ENCODE results near the gene TGFBR3. TPM values are rescaled to one million over a fixed set of nuclear protein-coding genes. Genes with fewer than 3 reads are reported as not detected.

The TGFBR3 gene
- total and polyA plus RNA-seq, 8 donors: 6.0 to 34.8 (median 21.4) TPM

DNA sequence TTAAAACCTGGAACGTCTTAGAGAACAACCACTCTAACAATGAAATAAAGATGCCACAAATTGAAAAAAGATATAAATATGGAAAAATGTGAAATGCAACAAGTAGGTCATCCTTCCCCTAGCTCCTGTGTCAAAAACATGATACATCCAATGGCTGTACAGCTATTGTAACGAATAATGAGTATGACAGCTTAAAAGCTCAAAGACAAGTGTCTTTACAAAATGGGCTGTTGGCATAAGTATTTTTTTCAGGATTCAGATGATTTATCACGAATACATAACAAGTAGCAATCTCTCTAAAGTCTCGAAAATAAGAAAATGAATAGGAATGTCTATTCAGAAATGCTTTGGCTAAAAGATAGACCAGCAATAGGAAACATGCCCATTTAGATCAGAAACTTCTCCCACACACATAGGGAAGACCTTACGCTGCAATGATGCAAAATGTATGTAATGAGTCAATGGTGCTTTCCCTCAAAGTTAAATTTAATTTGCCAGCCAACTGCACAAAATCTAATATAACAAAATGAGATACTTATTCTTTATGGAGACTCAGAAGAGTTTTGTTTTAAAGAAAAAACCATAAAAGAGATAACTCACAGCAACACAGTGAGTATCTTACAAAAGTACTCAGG is 8.3 kb downstream of the TGFBR3 start:
- Histone ChIP-seq H3K4me1 (peaks cover 5 to 23% (median 6%) of the 10 kb centered on the region in 3 donors), H3K27ac (no peak overlapping the region), H3K36me3 (no peaks in the 10 kb centered on the region), H3K4me3 (no peak overlapping the region), H3K27me3 (no peaks in the 10 kb centered on the region), H3K9me3 (no peaks in the 10 kb centered on the region)
- FAIRE-seq: no peak
- no peak for ATAC-seq
- intact Hi-C loops (cut with DNase I): no loop called here
- TF ChIP-seq, protein P1, sequence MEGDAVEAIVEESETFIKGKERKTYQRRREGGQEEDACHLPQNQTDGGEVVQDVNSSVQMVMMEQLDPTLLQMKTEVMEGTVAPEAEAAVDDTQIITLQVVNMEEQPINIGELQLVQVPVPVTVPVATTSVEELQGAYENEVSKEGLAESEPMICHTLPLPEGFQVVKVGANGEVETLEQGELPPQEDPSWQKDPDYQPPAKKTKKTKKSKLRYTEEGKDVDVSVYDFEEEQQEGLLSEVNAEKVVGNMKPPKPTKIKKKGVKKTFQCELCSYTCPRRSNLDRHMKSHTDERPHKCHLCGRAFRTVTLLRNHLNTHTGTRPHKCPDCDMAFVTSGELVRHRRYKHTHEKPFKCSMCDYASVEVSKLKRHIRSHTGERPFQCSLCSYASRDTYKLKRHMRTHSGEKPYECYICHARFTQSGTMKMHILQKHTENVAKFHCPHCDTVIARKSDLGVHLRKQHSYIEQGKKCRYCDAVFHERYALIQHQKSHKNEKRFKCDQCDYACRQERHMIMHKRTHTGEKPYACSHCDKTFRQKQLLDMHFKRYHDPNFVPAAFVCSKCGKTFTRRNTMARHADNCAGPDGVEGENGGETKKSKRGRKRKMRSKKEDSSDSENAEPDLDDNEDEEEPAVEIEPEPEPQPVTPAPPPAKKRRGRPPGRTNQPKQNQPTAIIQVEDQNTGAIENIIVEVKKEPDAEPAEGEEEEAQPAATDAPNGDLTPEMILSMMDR (IDR thresholded peaks at IDR 0.05): no peak
- no peak for DNase-seq
- WGBS, 2 donors: 85% methylated on average over 5 of the region's 5 CpGs

DNA sequence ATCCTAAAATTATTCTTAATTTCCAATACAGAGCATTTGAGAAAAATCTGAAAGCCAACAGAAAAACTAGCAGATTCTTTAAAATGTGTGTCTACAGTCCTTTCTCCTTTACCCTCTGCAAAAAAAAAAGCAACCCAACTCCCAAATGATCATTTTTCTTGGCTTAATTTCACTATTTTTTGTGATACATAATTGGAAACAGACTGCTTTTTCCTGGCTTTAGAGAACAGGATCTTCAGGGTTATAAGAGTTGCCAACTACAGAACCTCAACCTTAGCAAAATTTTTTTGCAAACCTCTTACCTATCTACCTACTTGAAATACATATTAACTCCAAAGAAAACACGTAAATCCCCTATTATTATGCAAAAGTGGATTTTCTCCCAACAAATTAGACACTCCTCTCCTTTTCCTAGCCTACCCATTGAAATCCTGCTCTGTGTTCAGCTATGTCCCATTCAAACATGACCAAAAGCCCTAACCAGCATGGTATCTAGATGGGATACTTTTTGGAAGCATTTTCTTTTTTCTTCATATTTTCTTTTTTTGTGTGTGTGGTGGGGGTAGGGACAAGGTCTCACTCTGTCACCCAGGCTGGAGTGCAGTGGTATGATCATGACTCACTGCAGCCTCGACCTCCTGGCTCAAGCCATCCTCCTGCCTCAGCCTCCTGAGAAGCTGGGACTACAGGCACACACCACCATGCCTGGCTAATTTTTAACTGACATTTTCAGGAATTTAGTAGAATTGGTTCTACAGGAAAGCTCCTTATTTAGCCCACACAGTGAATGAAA is 9.0 kb downstream of the TGFBR3 start:
- no peak for ATAC-seq
- H3K27me3 ChIP-seq: no peaks in the 10 kb centered on the region
- DNase-seq: no peak
- WGBS, 2 donors: 89 to 91% methylated on average over 2 of the region's 2 CpGs
- FAIRE-seq: no peak
- intact Hi-C loops (cut with DNase I): no loop called here
- no peaks in the 10 kb centered on the region for H3K9me3 ChIP-seq
- peaks cover 5 to 29% (median 13%) of the 10 kb centered on the region in 3 donors for H3K4me1 ChIP-seq
- H3K27ac ChIP-seq: no peak overlapping the region
- TF ChIP-seq, protein P1 (IDR thresholded peaks at IDR 0.05): no peak
- H3K4me3 ChIP-seq: no peak overlapping the region
- no peaks in the 10 kb centered on the region for H3K36me3 ChIP-seq

DNA sequence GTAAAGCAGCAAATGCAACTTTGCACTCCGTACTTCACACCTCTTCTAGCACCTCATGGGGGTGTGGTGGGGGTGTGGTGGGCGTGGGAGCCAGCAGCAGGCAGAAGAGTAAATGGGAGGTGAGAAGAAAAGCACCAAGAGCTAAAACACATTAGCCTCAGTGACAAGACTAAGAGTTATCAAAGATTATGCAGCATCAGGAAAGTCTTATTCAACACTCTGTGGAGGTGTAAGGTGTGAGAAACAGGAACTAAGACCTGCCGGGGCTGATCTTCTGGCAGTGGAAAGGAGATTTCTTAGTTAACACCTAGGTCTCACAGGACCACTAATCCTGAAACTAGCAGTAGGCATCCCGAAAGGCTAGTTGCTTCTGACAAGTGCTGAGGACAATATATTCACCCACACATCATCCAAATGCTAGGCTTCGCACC is 9.9 kb downstream of the TGFBR3 start:
- no peak for FAIRE-seq
- Histone ChIP-seq H3K4me3 (no peak overlapping the region), H3K9me3 (no peaks in the 10 kb centered on the region), H3K27ac (no peak overlapping the region), H3K4me1 (peaks cover 5 to 29% (median 18%) of the 10 kb centered on the region in 3 donors), H3K27me3 (no peaks in the 10 kb centered on the region), H3K36me3 (no peaks in the 10 kb centered on the region)
- DNase-seq: no peak
- TF ChIP-seq, protein P1 (IDR thresholded peaks at IDR 0.05): no peak
- intact Hi-C loops (cut with DNase I): no loop called here
- WGBS, 2 donors: 95 to 97% methylated on average over 5 of the region's 5 CpGs
- ATAC-seq: no peak

DNA sequence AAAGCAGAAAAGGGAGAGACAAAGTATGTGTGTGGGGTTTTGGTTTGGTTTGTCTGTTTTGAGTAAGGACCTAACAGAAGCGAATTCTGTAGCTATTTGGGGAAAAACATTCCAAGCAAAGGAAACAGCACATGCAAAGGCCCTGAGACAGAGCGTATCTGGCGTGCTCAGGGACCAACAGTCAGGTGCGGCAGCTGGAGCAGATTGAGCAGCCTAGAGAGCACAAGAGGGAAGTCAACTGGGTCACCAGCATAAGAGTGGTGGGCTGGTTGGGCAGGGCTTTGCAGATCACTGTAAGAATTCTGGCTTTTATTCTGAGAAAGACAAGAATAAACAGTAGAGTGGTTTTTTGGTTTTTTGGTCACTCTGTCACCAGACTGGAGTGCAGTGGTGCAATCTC is 11.8 kb downstream of the TGFBR3 start:
- FAIRE-seq: no peak
- 95% methylated on average over 4 of the region's 4 CpGs for WGBS, 2 donors
- H3K9me3 ChIP-seq: no peaks in the 10 kb centered on the region

More for the DNA sequence above, 11.8 kb downstream of the TGFBR3 start:
- Histone ChIP-seq H3K4me1 (peaks cover 5 to 24% (median 18%) of the 10 kb centered on the region in 3 donors), H3K36me3 (no peaks in the 10 kb centered on the region), H3K4me3 (no peak overlapping the region), H3K27me3 (no peaks in the 10 kb centered on the region), H3K27ac (no peak overlapping the region)
- intact Hi-C loops (cut with DNase I): no loop called here
- no peak for DNase-seq
- TF ChIP-seq, protein P1 (IDR thresholded peaks at IDR 0.05): no peak
- ATAC-seq: no peak

All from pancreas (tissue), 10 donors.